Measurements from ENCODE around the gene PACC1. TPM values are rescaled to one million over a fixed set of nuclear protein-coding genes. Genes with fewer than 3 reads are reported as not detected.

Gene PACC1
- total RNA-seq, 1 donor from 2014 or later = 18.6 TPM

DNA sequence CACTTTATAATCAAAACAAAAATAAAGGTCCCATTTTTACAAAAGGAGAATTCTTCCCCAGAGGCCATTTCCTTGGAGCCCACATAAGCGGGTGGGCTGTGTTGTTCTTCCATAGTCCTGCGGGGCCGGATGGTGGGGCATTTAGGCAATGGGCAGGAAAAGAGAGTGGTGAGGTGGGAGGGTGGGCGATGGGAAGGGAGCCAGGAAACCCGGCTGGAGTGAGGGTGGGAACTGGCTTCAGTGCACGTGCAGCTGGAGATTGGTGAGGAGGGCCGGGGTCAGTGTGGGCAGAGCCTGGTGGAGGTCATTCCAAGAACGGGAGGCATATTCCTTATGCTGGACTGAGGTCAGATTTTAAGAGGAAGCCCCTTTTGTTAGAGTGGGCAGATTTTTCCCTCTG is 31.6 kb upstream of the PACC1 start:
- TF ChIP-seq, protein P1, sequence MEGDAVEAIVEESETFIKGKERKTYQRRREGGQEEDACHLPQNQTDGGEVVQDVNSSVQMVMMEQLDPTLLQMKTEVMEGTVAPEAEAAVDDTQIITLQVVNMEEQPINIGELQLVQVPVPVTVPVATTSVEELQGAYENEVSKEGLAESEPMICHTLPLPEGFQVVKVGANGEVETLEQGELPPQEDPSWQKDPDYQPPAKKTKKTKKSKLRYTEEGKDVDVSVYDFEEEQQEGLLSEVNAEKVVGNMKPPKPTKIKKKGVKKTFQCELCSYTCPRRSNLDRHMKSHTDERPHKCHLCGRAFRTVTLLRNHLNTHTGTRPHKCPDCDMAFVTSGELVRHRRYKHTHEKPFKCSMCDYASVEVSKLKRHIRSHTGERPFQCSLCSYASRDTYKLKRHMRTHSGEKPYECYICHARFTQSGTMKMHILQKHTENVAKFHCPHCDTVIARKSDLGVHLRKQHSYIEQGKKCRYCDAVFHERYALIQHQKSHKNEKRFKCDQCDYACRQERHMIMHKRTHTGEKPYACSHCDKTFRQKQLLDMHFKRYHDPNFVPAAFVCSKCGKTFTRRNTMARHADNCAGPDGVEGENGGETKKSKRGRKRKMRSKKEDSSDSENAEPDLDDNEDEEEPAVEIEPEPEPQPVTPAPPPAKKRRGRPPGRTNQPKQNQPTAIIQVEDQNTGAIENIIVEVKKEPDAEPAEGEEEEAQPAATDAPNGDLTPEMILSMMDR (IDR thresholded peaks at IDR 0.05; ENCODE audit: unreplicated experiment) = no peak
- Mint-ChIP-seq H3K9me3 (no peaks in the 10 kb centered on the region), H3K36me3 (peaks cover 7% of the 10 kb centered on the region), H3K4me1 (no peaks in the 10 kb centered on the region), H3K27me3 (ENCODE audit: low read depth) (no peaks in the 10 kb centered on the region), H3K27ac (no peak overlapping the region), H3K4me3 (no peak overlapping the region)
- no peak for DNase-seq (ENCODE audit: low spot score in 2 of 2, unreplicated experiment in 2 of 2)

DNA sequence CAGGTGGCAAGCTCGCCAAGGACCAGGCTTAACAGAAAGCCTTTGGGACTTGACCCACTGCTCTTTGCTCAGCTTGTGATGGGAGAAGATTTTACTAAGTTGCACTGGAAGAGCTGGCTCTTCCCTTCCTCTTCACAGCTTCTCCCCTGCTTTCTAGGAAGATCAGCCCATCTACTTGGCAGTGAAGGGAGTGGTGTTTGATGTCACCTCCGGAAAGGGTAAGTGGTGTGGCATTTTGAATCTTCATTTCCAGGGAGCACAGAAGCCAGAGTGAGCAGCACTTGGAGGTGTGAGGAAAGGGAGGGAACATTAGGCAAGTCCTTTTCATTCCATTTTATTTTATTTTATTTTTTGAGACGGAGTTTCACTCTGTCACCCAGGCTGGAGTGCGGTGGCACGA is 27.7 kb upstream of the PACC1 start:
- H3K4me1 Mint-ChIP-seq = no peaks in the 10 kb centered on the region
- H3K36me3 Mint-ChIP-seq = peaks cover 7% of the 10 kb centered on the region
- H3K27me3 Mint-ChIP-seq (ENCODE audit: low read depth) = no peaks in the 10 kb centered on the region
- TF ChIP-seq, protein P1 (IDR thresholded peaks at IDR 0.05; ENCODE audit: unreplicated experiment) = no peak
- H3K27ac Mint-ChIP-seq = no peak overlapping the region
- H3K9me3 Mint-ChIP-seq = no peaks in the 10 kb centered on the region
- DNase-seq (ENCODE audit: low spot score in 2 of 2, unreplicated experiment in 2 of 2) = no peak
- H3K4me3 Mint-ChIP-seq = no peak overlapping the region

DNA sequence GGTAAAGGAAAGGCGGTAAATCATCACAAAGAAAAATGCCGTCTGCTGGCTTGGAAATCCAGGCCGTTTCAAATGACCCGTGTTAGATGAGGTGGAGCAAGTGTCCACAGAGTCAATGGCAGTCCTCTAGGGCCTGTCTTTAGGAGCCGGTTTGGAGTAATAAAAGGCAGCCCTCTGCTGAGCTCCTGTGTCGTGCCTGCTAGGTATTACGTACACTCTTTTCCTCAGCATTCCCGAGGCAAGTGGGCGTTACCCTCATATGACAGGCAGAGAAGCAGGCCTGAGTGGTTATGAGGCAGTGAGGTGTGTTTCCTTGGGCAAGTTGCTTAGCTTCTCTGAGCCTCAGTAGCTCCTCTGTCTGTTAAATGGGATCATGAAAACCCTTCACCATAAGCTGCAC is 25.7 kb upstream of the PACC1 start:
- Mint-ChIP-seq H3K4me3 (no peak overlapping the region), H3K27ac (no peak overlapping the region), H3K9me3 (no peaks in the 10 kb centered on the region), H3K4me1 (no peaks in the 10 kb centered on the region), H3K27me3 (ENCODE audit: low read depth) (no peaks in the 10 kb centered on the region), H3K36me3 (peaks cover 4% of the 10 kb centered on the region)
- TF ChIP-seq, protein P1 (IDR thresholded peaks at IDR 0.05; ENCODE audit: unreplicated experiment) = no peak
- no peak for DNase-seq (ENCODE audit: low spot score in 2 of 2, unreplicated experiment in 2 of 2)

DNA sequence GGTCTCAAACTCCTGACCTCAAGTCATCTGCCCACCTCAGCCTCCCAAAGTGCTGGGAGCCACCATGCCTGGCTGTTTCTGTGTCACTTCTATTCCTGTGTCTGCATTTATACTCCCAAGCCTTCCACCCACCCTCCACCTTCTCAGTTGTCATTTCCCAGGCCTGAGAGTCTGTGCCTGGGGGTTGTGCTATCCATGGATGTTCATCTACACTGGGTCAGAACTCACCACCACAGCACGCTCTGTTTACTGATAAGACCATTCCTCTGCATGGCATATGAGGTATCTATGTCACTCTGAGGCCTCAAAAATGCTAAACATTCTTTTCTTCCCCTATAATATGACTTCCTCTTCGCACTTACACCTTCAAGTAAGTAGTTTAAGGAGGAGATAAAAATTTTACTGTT is 24.1 kb upstream of the PACC1 start:
- H3K4me3 Mint-ChIP-seq = no peak overlapping the region
- H3K27ac Mint-ChIP-seq = no peak overlapping the region
- H3K9me3 Mint-ChIP-seq = no peaks in the 10 kb centered on the region
- H3K36me3 Mint-ChIP-seq = peaks cover 5% of the 10 kb centered on the region
- TF ChIP-seq, protein P1 (IDR thresholded peaks at IDR 0.05; ENCODE audit: unreplicated experiment) = no peak
- DNase-seq (ENCODE audit: low spot score in 2 of 2, unreplicated experiment in 2 of 2) = no peak
- no peaks in the 10 kb centered on the region for H3K27me3 Mint-ChIP-seq (ENCODE audit: low read depth)
- H3K4me1 Mint-ChIP-seq = no peaks in the 10 kb centered on the region

DNA sequence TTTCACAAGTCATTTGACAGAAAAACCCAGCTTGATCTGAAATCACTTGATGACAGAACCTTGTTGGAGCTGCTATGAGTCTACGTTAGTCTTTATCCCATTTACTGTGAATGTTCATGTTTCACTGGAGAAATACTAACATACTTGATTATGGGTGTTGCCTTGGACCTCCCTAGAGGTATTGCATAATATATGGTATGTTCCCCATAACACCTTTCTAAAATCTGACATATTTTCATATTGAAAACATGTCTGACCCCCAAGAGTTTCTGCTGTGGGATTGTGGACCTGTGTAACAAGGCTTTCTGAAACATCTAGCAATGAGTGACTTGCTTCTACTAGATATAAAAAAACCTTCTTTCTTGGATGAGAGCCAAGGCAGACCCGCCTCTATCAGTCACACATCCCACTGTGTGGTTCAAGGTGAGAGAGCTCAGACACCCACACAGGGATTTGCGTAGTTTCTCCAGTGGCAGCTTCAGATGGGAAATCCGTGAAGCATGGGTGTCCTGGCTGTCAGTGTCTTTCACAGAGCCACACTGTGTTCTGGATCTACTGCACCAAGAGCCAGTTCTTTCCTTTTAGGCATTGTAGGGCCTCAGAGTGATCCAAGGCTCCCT is 22.6 kb upstream of the PACC1 start:
- no peak overlapping the region for H3K27ac Mint-ChIP-seq
- DNase-seq (ENCODE audit: low spot score in 2 of 2, unreplicated experiment in 2 of 2) = no peak
- H3K36me3 Mint-ChIP-seq = peaks cover 3% of the 10 kb centered on the region
- H3K4me1 Mint-ChIP-seq = peaks cover 2% of the 10 kb centered on the region
- TF ChIP-seq, protein P1 (IDR thresholded peaks at IDR 0.05; ENCODE audit: unreplicated experiment) = no peak
- H3K27me3 Mint-ChIP-seq (ENCODE audit: low read depth) = no peaks in the 10 kb centered on the region
- no peaks in the 10 kb centered on the region for H3K9me3 Mint-ChIP-seq
- H3K4me3 Mint-ChIP-seq = no peak overlapping the region

DNA sequence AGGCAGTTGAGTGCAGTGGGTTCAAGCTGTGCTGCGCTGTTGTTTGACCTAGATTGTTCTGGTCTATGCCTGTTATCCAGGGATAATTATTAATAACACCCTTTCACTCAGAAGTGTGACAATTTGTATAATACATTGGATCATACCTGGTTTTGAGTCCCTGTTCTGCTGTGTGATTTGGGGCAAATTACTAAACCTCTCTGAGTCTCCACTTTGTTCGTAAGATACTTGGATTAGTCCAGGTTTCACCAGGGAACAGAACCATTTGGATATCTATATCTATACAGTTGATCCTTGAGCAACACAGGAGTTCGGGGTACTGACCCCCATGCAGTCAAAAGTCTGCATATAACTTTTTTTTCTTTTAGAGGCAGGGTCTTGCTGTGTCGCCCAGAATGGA is 20.3 kb upstream of the PACC1 start:
- Mint-ChIP-seq H3K4me3 (no peak overlapping the region), H3K27ac (no peak overlapping the region), H3K36me3 (peaks cover 3% of the 10 kb centered on the region), H3K27me3 (ENCODE audit: low read depth) (no peaks in the 10 kb centered on the region), H3K9me3 (no peaks in the 10 kb centered on the region), H3K4me1 (peaks cover 20% of the 10 kb centered on the region)
- no peak for DNase-seq (ENCODE audit: low spot score in 2 of 2, unreplicated experiment in 2 of 2)
- TF ChIP-seq, protein P1 (IDR thresholded peaks at IDR 0.05; ENCODE audit: unreplicated experiment) = no peak
